ENCODE measurements around the gene SPHKAP. TPM values are rescaled to one million over a fixed set of nuclear protein-coding genes. Genes with fewer than 3 reads are reported as not detected.

Gene SPHKAP
- total and polyA plus RNA-seq, 2 of the 4 experiments (the other 2 are of a cell fraction) = not detected

- ChIA-PET CTCF (no interaction called here), POLR2A (ENCODE audit: unreplicated experiment) (no interaction called here)
- no peak overlapping the region for H2BK120ac ChIP-seq (ENCODE audit: low read depth, low read length)
- H3K27ac ChIP-seq (ENCODE audit: insufficient read depth, low read length) = no peak overlapping the region
- H2BK5ac ChIP-seq (ENCODE audit: low read depth, low read length, poor library complexity, severe bottlenecking) = no peak overlapping the region
- WGBS, 2 experiments (ENCODE audit: extremely low coverage in 2 of 2, insufficient read length in 1 of 2) = no CpG with 5 or more reads among the region's 4 CpGs
- ATAC-seq (ENCODE audit: low read depth) = no peak
- H3K79me1 ChIP-seq (ENCODE audit: low read depth in 1 of 2, low read length in 2 of 2) = no peaks in the 10 kb centered on the region
- H3K4me3 ChIP-seq (ENCODE audit: insufficient read depth, low read depth, low read length) = no peak overlapping the region
- H3K4ac ChIP-seq (ENCODE audit: low read depth, low read length) = no peak overlapping the region
- no peak overlapping the region for H2AK5ac ChIP-seq (ENCODE audit: low read depth, low read length)
- BruUV-seq (replicated peaks) = no TSS peak
- H4K5ac ChIP-seq (ENCODE audit: low read depth, low read length) = no peak overlapping the region
- H3K23ac ChIP-seq (ENCODE audit: low read depth, low read length) = no peak overlapping the region
- H2AK9ac ChIP-seq (replicated peaks; ENCODE audit: low read depth, low read length, poor library complexity) = no peak overlapping the region
- no peaks in the 10 kb centered on the region for H3K9me1 ChIP-seq (ENCODE audit: insufficient read depth, low read length)
- in situ Hi-C loops (cut with MboI; ENCODE audit: low sequenced_read_pairs) (no loop called here), intact Hi-C loops (cut with micrococcal nuclease) (no loop called here), dilution Hi-C loops (cut with HindIII; ENCODE audit: low sequenced_read_pairs, unreplicated experiment) (no loop called here)
- H2BK20ac ChIP-seq (ENCODE audit: low read depth, low read length) = no peak overlapping the region
- no peak for DNase-seq
- no peaks in the 10 kb centered on the region for H3K36me3 ChIP-seq (ENCODE audit: control insufficient read depth, insufficient read depth, low read length)
- no peak overlapping the region for H4K91ac ChIP-seq (ENCODE audit: insufficient read depth, low read depth, low read length)
- no peak overlapping the region for H2BK15ac ChIP-seq (ENCODE audit: low read depth, low read length)
- no peak overlapping the region for H3K4me2 ChIP-seq (ENCODE audit: low read depth, low read length)
- no peak overlapping the region for H3K18ac ChIP-seq (ENCODE audit: low read depth, low read length)
- peaks cover 6% of the 10 kb centered on the region for H3K9me3 ChIP-seq (ENCODE audit: control insufficient read depth, insufficient read depth, low read length)
- no peak overlapping the region for H2AFZ ChIP-seq (replicated peaks; ENCODE audit: low read length, poor library complexity)
- H3K14ac ChIP-seq (replicated peaks; ENCODE audit: low read depth, low read length) = no peak overlapping the region
- no peak overlapping the region for H3K9ac ChIP-seq (ENCODE audit: low read depth, low read length)
- no peak overlapping the region for H3K56ac ChIP-seq (ENCODE audit: extremely low read depth, insufficient read depth, low read length)
- H4K8ac ChIP-seq (ENCODE audit: low read depth in 2 of 2, low read length in 2 of 2) = no peak overlapping the region
- no peaks in the 10 kb centered on the region for H3K27me3 ChIP-seq (ENCODE audit: control insufficient read depth, insufficient read depth, low read length)
- TF ChIP-seq NFE2L2 (IDR thresholded peaks at IDR 0.05; ENCODE audit: low read depth, low read length) (no peak), POLR2A (IDR thresholded peaks at IDR 0.05; ENCODE audit: low read depth, low read length) (no peak), USF2 (IDR thresholded peaks at IDR 0.05; ENCODE audit: low read depth, low read length) (no peak)
- no peaks in the 10 kb centered on the region for H3K4me1 ChIP-seq (ENCODE audit: control insufficient read depth, insufficient read depth, low read length)
- no peaks in the 10 kb centered on the region for H4K20me1 ChIP-seq (ENCODE audit: insufficient read depth, low read length)
Observed at GRCh38 chr2:227990937-227991336, 190.6 kb downstream of the SPHKAP start.

All from IMR-90 (cell line).